Forelimb muscle (tissue), 1 donor: Measurements from ENCODE around the gene SPATA13. TPM values are rescaled to one million over a fixed set of nuclear protein-coding genes. Genes with fewer than 3 reads are reported as not detected.
"Not testable (repeated sequence)": the region's sequence is repeated elsewhere in the genome, so short reads cannot be mapped to it uniquely, and the experiment has no call there.

Experiments
- DNase-seq: peaks from one replicate; pipeline ENCODE4 v3.0.0-alpha.2; 2013; ENCODE audit warnings: low read depth
- polyA plus RNA-seq: library from polyadenylated mRNA; unstranded; fragments of 120-200 nt; gene quantifications from one replicate; pipeline ENCODE4 v1.2.1, GENCODE V29; 2013; ENCODE audit not compliant: insufficient read length

Gene SPATA13
- polyA plus RNA-seq, 1 donor: 3.4 TPM

DNA sequence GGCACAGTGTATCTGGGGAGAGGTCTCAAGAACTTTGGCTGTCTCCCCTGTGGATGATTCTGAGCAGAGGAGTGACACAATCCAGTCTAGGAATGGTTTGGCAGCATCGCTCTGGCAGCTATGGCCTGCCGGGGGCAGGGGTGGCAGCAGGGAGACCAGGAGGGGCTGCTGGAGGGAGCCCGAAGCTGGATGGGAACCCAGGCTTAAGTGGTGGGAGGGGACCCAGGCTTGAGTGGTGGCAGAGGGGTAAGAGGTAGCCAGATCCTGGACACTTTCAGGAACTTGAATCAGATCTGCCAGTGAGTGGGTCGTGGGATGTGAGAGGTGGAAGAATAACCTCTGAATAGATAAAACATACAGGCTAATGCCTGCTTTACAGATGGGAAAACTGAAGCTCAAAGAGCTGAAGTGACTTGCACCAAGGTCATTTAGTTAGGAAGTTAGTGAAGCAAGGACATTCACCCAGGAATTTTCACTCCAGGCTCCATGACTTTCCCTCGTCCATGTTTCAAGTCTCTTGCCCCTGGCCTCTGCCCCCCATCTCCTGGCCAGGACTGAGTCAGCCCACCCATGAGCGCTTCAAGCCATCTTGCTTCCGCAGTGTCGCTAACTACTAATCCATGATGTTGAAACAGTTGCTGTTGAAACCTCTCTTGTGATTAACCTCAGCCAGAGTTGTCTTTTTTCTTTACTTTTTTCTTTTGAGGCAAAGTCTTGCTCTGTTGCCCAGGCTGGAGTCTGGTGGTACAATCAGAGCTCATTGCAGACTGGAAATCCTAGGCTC, 119.0 kb downstream of the SPATA13 start:
- DNase-seq: no peak

DNA sequence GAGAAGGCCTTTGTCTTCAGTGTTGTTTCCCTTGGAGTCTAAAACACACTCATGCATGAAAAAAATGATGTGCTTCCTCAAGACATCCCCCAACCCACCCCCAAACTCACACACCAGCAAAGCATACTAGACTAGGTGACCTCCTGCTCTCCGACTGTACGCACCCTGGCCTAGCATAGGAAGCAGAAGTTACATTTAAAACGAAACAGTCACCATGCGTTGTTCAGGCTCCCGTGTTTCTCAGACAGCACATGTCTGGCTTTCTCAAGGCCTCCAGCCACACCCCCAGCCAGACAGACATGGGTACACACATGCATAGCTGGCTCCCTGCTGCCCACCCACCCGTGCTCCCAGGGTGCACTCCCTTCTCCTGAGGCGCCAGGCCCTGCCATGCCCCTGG, 120.2 kb downstream of the SPATA13 start:
- DNase-seq: no peak

DNA sequence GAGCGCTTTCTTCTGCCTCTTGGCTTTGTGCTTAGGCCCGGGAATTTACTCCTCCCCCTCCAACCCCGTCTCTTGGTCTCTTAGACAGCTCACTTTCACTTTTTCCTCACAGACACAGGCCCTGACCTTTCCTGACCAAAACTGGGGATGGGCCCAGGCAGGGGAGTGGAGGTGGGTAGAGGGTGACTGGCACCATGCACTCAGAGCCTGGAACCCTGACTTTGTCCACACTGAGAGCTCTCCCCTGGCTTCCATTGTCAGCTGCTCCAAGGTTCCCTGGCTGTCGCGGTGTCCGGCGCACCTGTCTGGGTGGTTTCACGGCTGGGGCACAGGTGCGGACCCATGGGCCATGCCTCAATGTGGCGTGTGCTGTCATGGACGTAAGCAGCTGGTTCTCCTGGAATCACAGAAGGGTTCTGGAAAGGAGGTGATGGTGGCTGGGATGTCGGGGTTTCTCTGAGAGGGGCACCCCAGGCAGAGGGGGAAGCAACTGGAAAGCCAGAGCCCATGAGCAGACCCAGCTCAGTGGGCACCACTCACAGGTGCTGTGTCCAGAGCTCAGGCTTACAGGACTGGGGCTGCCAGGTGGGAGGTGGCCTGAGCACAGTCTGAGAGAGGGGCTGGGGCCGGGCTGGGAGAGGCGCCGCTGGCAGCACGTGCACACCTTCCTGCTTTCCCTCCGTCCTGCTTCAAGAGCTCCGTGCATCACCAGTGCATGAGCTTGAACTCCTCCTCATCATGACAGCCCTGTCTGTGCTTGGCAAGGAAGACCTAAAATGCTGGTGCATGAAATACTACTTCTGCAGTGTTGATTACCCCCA, 120.9 kb downstream of the SPATA13 start:
- DNase-seq: no peak

DNA sequence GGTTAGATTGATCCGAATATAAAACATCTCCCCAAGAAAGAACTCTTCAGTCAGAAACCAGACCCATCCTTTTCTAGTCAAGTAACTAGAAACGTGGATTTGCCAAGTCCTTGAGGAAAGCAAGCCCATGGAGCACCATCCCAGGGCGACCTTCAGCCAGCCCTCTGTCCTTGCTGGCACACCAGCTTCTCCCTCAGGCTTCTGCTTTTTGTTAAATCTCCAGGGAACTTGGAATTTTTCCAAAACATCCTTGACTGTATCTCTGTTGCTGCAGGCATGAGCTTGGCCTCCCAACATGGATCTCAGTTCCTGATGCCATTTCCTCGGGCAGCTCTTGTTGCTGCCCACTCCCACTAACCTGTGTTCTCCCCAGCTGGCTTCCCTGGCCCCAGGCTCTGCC, 121.7 kb downstream of the SPATA13 start:
- no peak for DNase-seq

DNA sequence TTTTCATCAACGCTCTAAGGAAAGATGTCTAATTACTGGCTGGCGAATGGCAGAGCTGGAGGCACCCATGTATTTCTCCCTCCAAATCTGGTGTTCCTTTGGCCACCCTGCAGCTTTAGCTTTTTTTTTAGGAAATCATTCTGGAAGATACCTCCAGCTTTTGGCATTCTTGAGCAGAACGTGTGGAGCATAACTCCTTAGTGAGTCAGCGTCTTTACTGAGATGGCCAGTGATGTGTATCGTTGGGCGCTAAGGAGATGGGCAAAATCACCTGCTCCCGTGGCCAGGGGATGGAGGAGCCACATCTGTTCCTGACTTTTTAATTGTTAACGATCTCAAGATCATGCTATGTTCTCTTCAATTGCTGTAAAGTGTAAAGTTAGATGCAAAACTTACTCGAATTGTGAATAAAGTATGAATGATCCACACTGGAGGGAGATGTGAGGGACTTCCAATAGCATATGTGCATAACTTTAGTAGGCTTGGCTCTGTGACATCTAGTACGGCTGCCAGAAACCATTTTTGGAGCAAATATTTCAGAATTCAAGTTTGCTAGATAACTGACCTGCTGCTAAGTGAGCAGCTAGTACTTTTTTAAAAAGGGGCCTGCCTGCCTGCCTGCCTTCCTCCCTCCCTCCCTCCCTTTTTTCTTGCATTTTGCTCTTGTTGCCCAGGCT, 124.5 kb downstream of the SPATA13 start:
- no peak for DNase-seq

DNA sequence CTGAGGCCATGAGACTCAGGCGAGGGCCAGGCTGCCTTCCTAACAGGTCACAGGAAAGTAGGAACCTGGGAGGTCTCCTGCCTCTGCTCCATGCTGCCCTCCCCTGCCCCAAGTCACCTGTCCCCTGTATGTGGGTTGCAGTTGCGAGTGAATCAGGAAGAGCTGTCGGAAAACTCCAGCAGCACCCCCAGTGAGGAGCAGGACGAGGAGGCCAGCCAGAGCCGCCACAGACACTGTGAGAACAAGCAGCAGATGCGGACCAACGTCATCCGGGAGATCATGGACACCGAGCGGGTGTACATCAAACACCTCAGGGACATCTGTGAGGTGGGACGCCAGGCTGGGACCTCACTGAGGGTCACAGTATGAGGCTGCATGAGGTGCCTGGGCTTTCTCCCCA, 126.1 kb downstream of the SPATA13 start:
- no peak for DNase-seq

DNA sequence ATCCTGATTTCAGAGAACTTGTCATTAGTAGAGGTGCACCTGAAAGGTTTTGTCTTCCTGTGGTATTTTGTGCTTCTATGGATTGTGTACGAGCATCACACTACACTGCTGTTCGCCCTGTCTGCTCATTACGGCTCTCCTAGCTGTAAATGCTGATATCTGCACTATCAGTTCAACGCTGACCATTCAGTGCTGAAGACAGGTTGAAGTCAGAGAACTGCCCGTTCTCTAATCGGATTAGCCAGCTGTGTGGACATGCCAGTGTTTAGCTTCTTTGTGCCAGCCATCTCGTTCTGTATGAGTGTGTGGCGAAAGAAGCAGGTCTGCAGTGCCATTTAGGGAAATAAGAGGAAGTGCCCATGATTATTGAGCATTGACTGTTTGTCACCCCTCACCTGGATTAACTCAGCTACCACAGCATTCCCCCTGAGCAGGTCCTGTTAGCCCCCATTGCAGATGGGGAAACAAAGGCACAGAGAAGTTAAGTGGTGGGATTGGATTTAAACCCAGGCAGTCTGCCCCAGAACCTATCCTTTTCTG, 127.3 kb downstream of the SPATA13 start:
- DNase-seq: no peak

DNA sequence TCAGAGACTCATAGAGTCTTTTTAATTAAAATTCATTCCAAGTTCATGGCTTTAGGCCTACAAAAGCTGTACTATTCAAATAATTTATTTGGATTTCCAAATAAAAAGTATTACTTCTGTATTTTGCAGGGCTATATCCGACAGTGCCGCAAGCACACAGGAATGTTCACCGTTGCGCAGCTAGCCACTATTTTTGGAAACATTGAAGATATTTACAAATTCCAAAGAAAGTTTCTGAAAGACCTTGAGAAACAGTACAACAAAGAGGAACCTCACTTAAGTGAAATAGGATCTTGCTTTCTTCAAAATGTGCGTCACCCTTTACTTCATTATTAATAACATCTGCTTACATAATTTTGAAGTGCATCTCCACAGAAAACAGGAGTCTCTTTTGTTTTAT, 128.3 kb downstream of the SPATA13 start:
- DNase-seq: no peak

DNA sequence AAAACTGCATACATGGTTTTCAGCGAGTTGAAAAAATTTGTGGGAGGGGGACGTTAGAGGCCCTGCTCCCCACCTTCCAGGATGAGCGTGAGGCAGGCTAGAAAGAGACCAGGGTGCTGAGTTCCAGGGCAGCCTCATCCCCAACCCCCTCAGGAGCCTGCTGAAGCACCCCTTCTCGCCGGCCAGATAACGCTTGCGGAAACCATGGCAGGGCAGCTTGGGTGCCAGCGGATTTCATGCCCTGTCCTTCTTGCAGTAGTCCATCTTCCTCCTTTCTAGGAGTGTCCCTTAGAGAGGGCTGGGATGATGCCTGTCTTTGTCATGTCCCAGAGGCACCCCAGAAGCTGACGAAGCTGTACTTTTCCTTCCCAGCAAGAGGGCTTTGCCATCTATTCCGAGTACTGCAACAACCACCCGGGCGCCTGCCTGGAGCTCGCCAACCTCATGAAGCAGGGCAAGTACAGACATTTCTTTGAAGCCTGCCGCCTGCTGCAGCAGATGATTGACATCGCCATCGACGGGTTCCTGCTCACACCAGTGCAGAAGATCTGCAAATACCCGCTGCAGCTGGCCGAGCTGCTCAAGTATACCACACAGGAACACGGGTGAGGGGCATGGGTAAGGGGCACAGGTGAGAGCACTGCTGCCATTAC, 129.9 kb downstream of the SPATA13 start:
- DNase-seq: no peak

DNA sequence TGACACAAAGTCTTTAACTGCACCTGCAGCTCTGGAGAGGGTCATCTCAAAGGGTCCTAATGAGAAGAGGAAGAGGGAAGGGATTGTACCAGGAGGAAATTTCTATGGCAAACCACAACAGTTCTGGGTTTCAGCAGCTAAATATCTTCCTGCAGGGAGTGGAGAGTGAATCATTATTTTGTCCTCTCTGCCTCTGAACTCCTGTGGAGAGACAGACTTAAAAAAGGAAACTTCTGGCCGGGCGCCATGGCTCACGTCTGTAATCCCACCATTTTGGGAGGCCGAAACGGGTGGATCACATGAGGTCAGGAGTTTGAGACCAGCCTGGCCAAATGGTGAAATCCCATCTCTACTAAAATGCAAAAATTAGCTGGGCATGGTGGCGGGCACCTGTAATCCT, 132.0 kb downstream of the SPATA13 start:
- DNase-seq: no peak

DNA sequence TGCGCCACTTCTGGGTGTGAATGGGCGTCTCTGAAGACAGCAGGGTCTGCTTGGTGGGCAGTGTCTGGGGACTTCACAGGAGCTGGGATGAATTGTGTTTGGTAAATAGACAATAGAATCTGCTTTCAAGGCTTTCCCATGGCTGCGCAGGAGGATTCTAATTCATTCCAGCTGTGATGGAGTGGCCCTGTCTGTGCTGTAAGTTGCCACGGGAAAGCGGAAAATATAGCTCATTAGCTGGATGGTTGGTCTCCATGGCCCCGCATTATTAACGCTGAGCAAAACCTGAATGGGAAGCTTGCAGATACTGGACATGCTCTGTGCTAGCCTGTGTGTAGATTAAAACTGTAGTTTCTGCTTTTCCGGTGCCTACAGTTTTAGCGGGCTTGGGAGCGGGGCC, 133.2 kb downstream of the SPATA13 start:
- no peak for DNase-seq

DNA sequence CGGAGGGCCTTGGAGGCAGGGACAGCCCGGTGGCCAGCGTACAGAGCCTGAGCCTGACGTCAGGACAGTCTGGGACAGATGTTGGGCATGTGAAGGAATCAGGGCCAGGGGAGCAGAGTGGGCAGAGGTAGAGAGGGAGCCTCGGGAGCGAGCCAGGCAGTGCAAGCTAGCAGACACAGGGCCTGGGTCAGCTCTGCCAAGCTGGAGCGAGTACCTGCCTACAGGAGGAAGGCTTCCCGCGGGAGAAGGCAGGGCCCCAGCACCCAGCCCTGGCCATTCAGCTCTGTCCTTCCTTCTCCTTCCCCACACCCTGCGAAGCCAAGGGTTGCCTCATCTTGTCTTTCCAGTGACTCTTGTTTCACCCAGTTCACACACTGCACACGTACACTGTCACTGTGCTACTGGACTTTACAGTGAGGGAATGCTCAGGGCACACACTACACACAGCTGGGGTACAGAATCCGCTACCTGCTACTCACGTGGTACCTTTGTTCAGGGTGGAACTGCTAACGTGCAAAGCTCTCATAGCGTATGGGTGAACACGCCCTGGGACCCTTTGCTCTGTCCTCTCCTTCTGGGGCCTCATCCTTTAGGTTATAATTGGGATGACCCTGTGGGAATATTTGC, 139.1 kb downstream of the SPATA13 start:
- DNase-seq: no peak

DNA sequence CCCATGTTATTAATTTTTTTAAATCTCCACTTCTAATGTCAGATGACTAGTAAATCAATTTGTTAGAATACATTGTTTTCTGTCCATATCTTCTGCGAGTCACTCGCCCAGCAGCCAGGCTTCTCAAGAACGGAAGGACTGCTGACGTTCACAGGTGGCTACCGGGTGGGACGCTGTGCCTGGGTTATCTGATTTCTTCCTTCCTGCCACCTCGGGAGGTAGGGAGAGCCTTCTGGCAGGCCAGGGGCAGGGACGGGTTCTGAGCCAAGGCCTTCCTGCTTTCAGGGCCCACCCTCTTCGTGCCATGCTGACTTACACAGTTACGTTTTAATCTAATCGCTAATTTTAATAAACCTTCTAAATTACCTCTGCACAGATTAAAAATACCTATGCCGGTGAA, 140.9 kb downstream of the SPATA13 start:
- no peak for DNase-seq

DNA sequence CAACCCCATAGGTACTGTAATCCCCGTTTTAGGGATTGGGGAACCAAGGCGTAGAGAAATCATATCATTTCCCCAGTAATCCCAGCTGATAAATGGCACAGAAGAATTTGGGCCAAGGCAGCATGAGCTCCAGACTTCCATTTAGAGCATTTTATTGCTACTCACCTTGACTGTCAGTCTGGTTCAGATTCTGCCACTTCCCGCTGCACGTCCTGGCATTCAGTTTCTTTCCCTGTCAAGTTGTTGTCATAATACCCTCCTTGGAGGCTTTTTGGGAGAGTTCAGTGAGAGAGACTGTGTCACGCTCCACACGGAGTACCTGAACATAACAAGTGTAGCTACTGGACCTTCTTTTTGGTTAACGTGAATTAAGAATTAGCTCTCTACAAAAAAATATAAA, 141.4 kb downstream of the SPATA13 start:
- DNase-seq: no peak

DNA sequence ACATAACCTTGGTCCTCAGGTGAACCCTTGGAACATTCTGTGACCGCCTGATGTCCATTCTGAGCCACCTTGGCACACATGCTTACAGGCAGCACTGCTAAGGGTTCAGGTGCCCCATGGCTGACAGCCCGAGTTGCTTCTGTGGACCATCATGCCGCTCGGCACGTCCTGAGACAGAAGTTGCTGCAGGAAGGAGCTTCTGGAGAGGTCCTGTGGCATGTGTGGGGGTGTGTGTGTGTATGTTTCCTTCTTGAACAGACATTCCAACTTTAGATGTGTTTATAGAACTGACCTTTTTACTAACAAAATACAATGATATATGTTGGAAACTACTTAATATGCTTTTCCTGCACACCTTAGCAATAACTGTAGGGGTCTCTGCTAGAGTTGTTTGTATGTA, 144.1 kb downstream of the SPATA13 start:
- DNase-seq: no peak

DNA sequence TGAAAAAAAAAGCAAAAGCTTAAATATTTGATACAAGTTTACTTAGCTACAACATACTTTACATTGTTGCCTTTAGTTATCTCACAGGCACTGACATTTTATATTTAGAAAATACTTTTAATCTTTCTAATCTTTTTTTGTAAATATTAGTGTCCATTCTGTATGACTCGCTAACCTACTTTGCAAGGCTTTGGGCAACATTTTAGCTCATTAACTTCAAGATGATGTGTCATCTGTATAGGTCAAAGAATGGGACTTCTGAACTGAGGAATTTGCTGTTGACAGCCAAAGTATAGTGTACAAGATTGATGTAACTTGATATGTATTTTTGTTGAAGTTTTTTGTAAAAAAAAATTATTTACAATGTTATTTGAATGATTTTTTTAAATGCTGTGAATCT, 146.1 kb downstream of the SPATA13 start:
- DNase-seq: no peak

DNA sequence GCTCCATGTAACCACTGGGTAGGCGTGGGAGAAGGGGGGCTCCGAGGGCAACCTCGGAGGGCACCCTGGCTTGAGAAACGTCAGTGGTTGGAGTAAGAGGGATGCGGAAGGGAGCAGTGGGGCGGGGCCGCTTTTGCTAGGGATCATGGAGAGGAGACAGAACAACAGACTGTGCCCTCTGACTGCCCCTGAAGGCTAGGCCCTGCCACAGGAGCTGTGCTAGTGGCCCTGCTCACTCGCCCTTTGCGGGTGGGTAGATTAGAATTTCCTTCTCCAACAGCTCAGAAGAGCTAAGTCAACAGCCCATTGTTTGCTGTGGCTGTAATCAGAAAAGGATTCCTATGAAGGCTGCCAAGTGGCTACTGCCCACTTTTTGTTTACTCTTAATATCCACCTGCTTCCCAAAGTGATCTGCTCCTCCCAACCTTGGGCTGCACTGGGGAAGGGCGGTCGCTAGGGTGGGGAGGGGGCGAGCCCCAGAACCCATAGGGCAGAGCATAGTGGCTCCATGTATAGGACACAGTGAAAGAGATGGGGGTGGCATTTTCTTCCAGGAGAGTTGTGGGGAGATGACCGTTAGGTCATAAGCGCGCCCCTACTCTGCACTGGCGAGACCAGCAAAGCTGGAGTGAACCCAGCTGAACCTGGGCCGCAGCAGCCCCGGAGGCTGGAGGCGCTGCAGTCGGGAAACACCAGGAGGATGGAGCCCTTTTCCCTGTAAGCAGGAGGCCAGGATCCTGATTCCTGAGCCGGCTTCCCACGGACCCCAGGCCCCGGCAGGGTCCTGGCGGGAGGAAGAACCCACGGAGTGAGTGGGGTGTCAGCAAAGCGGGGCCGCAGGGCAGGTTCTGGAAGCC, 146.9 kb downstream of the SPATA13 start:
- DNase-seq: no peak

DNA sequence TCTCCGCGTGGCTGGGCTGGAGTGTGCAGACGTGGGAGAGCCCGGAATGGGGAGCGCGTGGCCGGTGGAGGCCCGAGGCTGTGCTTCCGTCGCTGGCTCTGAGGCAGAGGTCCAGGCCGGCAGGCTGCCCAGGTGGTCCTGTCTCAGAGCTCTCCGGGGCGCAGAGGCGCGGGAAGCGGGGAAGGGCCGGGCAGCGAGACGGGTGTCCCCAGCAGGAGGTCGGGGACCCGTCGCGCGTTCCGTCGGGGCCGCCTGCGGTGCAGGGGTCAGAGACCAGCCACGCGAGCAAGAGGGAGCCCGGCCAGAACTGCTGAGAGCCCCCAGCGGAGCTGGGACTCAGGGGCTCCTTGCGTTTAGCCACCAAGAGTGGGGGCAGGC, 147.5 kb downstream of the SPATA13 start:
- DNase-seq: no peak

DNA sequence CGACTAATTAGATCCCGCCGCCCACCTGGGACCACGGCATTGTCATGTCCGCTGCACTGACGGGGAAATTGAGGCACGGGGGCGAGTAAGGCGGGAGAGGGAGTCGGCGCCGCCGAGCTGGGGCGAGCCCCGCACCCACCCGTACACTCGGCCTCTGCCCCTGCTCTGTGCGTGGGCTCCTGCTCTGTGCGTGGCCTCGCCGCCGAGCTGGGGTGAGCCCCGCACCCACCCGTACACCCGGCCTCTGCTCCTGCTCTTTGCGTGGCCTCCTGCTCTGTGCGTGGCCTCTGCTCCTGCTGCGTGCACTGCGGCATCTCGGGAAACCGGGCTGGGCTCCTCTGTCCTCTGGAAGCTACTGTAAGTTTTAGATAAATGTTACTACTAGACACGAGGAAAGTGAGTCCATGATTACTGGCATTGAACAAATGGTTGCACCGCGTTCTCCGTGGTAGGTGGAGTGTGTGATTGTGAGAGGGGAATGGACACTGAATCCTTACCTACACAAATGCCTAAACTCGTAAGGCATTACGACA, 148.0 kb downstream of the SPATA13 start:
- no peak for DNase-seq

DNA sequence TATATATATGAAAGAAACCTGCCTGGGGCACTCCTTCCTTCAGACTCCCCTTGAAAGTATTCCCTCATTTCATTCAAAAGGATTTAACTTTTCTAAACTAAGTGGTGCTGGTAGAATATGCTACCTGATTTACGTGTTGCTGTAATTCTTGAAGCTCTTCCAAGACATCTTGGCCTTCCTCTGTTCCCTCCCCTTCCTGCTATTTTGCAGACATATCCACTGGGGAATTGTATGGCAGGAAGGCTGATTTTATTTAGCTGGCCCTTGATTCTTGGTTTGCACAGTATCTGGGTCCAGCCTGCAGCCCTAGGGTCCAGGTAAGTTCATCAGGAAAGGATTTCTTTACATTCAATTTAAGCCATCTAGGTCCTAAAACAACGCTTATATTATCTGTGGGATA, 148.8 kb downstream of the SPATA13 start, which contains the start of gene C1QTNF9:
Gene C1QTNF9, plus strand, starts transcription at position 281 of the 400 bp plus-strand sequence. CDS start 6,424 bp downstream, outside the sequence.
- DNase-seq: not testable (repeated sequence)
